Keratinocyte (primary cell): ENCODE results near the gene OGT. TPM values are rescaled to one million over a fixed set of nuclear protein-coding genes. Genes with fewer than 3 reads are reported as not detected.

Experiments used
- DNase-seq: peaks from one replicate; pipeline ENCODE4 v3.0.0-alpha.2; 2011; ENCODE audit warnings: low read depth, missing footprints, low spot score
- FAIRE-seq: peaks from 2 replicates; lab custom pipeline; 2011; peaks lifted over from hg19 to GRCh38; lab: Jason Lieb, UNC
- H2AFZ ChIP-seq: 2 replicates; pipeline ENCODE4 v1.6.0; 2012; ENCODE audit warnings: low read length, control low read depth, inconsistent platforms; ENCODE audit not compliant: control insufficient read depth
- H3K27ac ChIP-seq: 2 replicates; pipeline ENCODE4 v1.5.1; 2011; ENCODE audit warnings: low read length; ENCODE audit not compliant: control insufficient read depth, insufficient read depth
- H3K27me3 ChIP-seq: 3 replicates; pipeline ENCODE4 v1.6.0; 2011; ENCODE audit warnings: low read length; ENCODE audit not compliant: control insufficient read depth, insufficient read depth; ENCODE audit errors: extremely low read depth
- H3K36me3 ChIP-seq, 2 experiments: 2 replicates in 1 of 2; 3 replicates in 1 of 2; pipeline ENCODE4 v1.5.1; 2011; ENCODE audit warnings: low read length in 2 of 2, mild to moderate bottlenecking in 1 of 2; ENCODE audit not compliant: control insufficient read depth in 2 of 2, insufficient read depth in 2 of 2; ENCODE audit errors: extremely low read depth in 1 of 2
- H3K4me1 ChIP-seq: 3 replicates; pipeline ENCODE4 v1.5.1; 2011; ENCODE audit warnings: low read length; ENCODE audit not compliant: control insufficient read depth, insufficient read depth; ENCODE audit errors: extremely low read depth
- H3K4me2 ChIP-seq: 3 replicates; pipeline ENCODE4 v1.6.0; 2011; ENCODE audit warnings: low read depth, low read length; ENCODE audit not compliant: control insufficient read depth, insufficient read depth; ENCODE audit errors: extremely low read depth
- H3K4me3 ChIP-seq, 3 experiments: fragments of 200-600 bp in 1 of 3; sonication (generic) in 1 of 3; 2 replicates in 2 of 3; 3 replicates in 1 of 3; pipeline ENCODE4 v1.5.1; 2011 to 2016; ENCODE audit warnings: low read length in 3 of 3, mild to moderate bottlenecking in 3 of 3, control low read depth in 2 of 3, inconsistent platforms in 1 of 3, low read depth in 1 of 3, mixed read lengths in 1 of 3, mixed run types in 1 of 3, moderate library complexity in 1 of 3; ENCODE audit not compliant: control insufficient read depth in 2 of 3, insufficient read depth in 2 of 3; ENCODE audit errors: extremely low read depth in 1 of 3
- H3K79me2 ChIP-seq: 2 replicates; pipeline ENCODE4 v1.6.0; 2012; ENCODE audit warnings: low read length; ENCODE audit not compliant: control insufficient read depth, insufficient read depth
- H3K9ac ChIP-seq: 3 replicates; pipeline ENCODE4 v1.6.0; 2011; ENCODE audit warnings: low read length; ENCODE audit not compliant: control insufficient read depth, insufficient read depth; ENCODE audit errors: extremely low read depth
- H3K9me1 ChIP-seq: 3 replicates; pipeline ENCODE4 v1.6.0; 2011; ENCODE audit warnings: low read length; ENCODE audit not compliant: control insufficient read depth, insufficient read depth; ENCODE audit errors: extremely low read depth
- H3K9me3 ChIP-seq: 2 replicates; pipeline ENCODE4 v1.5.1; 2012; ENCODE audit warnings: low read depth, low read length; ENCODE audit not compliant: control insufficient read depth
- H4K20me1 ChIP-seq: 3 replicates; pipeline ENCODE4 v1.6.0; 2011; ENCODE audit warnings: low read length; ENCODE audit not compliant: control insufficient read depth, insufficient read depth; ENCODE audit errors: extremely low read depth
- CTCF ChIP-seq, 3 experiments: IDR thresholded peaks in 1 of 3; conservative IDR thresholded peaks in 1 of 3; optimal IDR thresholded peaks in 1 of 3; 2 replicates in 2 of 3; 3 replicates in 1 of 3; pipeline versions ENCODE3 to v1.5.1; 2011; ENCODE audit warnings: low read length in 3 of 3, mild to moderate bottlenecking in 3 of 3, moderate library complexity in 2 of 3, control low read depth in 1 of 3, inconsistent platforms in 1 of 3; ENCODE audit not compliant: insufficient read depth in 2 of 3; ENCODE audit errors: extremely low read depth in 1 of 3
- EZH2 ChIP-seq: IDR thresholded peaks from one replicate; pipeline ENCODE4 v1.6.1; 2012; ENCODE audit warnings: inconsistent platforms, mild to moderate bottlenecking, low read length, moderate library complexity
- dilution Hi-C: fragments of 300-500 bp; cut with MboI; formaldehyde crosslinking; loops from one replicate; pipeline ENCODE4 v1.7.0; 2020; ENCODE audit warnings: low sequenced_read_pairs; ENCODE audit not compliant: extremely low pct_ligation_motif_present
- polyA plus RNA-seq, 5 experiments: library from polyadenylated mRNA; depleted of rRNA in 3 of 5; stranded (reverse) in 3 of 5; stranded (forward) in 1 of 5; unstranded in 1 of 5; fragments of >200 nt; gene quantifications; 1 replicate in 1 of 5; 2 replicates in 3 of 5; 3 replicates in 1 of 5; pipeline versions ENCODE4 v1.2.1 to v1.2.3, GENCODE V29; 2011 to 2012; ENCODE audit warnings: missing spikeins in 2 of 5, low read depth in 1 of 5, low replicate concordance in 1 of 5

The OGT gene
- polyA plus RNA-seq, 1 donor (not counting 4 experiments of a cell fraction or from before 2014, with no cell fraction given) = 136 TPM

GRCh38 chrX:71604141-71604540 is 71.2 kb downstream of the OGT start:
- Histone ChIP-seq H3K27ac (no peak overlapping the region), H3K4me2 (no peak overlapping the region), H3K4me3 (no peak overlapping the region), H3K4me1 (no peaks in the 10 kb centered on the region), H3K9ac (no peak overlapping the region), H3K79me2 (no peaks in the 10 kb centered on the region), H3K9me3 (peaks cover 4% of the 10 kb centered on the region), H4K20me1 (no peaks in the 10 kb centered on the region), H2AFZ (no peak overlapping the region), H3K9me1 (no peaks in the 10 kb centered on the region), H3K27me3 (no peaks in the 10 kb centered on the region), H3K36me3 (peaks cover 3 to 5% of the 10 kb centered on the region in 2 experiments)
- FAIRE-seq (no peak), DNase-seq (no peak)
- dilution Hi-C loops = no loop called here
- TF ChIP-seq CTCF (optimal IDR thresholded peaks at IDR 0.05 in 1 of 3, IDR thresholded peaks at IDR 0.05 in 1 of 3, conservative IDR thresholded peaks at IDR 0.05 in 1 of 3; ENCODE audit: extremely low read depth in 1 of 3, insufficient read depth in 2 of 3, low read length in 3 of 3) (no peak), EZH2 (no peak)

DNA sequence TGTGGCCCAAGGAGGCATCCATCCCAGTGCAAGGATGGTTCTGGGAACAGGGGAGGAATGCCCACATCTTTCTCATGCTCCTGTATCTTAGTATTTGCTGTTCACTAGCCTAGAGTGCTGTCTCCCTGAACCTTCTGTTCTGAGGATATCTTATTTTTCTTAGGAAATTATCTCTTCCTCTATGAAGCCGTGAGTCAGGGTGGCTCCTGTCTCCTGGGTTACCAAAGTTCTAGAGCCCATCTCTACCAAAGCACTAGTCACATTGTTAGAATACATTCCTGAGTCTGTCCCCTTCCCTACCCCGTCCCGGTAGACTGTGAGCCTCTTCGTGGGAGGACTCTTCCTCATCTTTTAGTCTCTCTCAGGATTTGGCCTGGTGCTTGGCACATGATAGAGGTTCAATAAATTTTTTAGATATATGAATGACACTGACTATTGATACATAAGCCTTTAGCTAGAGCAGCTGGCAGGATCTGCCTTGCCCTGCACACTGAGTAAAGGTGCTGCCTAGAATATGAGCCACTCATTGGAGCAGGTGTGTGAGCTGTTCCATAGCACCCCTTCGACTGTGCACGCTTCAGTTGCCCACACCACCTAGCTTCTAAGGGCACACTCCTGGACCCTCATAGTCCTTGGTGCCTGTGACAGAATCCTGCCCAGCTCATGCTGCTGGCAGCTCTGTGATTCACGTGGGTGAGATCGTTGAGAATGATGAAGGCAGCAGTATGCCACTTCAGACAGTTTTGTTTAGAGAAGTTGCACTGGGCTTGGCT is 72.1 kb downstream of the OGT start:
- H3K4me1 ChIP-seq = no peaks in the 10 kb centered on the region
- no peaks in the 10 kb centered on the region for H4K20me1 ChIP-seq
- no peak for FAIRE-seq
- no peak overlapping the region for H3K9ac ChIP-seq
- H3K9me1 ChIP-seq = no peaks in the 10 kb centered on the region
- H3K36me3 ChIP-seq = peaks cover 4 to 5% of the 10 kb centered on the region in 2 experiments
- no peak overlapping the region for H3K4me3 ChIP-seq
- dilution Hi-C loops = no loop called here
- no peak overlapping the region for H3K4me2 ChIP-seq
- DNase-seq = no peak
- TF ChIP-seq EZH2 (no peak), CTCF (optimal IDR thresholded peaks at IDR 0.05 in 1 of 3, IDR thresholded peaks at IDR 0.05 in 1 of 3, conservative IDR thresholded peaks at IDR 0.05 in 1 of 3; ENCODE audit: extremely low read depth in 1 of 3, insufficient read depth in 2 of 3, low read length in 3 of 3) (no peak)
- no peaks in the 10 kb centered on the region for H3K79me2 ChIP-seq
- peaks cover 4% of the 10 kb centered on the region for H3K9me3 ChIP-seq
- H2AFZ ChIP-seq = no peak overlapping the region
- no peaks in the 10 kb centered on the region for H3K27me3 ChIP-seq
- no peak overlapping the region for H3K27ac ChIP-seq
